KMS-11 (cell line): ENCODE data around the gene TTC27.

Source experiments
- H2AFZ ChIP-seq: fragments of 200-600 bp; sonication (generic); 2 replicates; pipeline ENCODE4 v1.6.1; 2016; ENCODE audit warnings: antibody characterized with exemption, mixed run types, low read depth
- H3K27ac ChIP-seq: fragments of 200-600 bp; sonication (generic); 2 replicates; pipeline ENCODE4 v1.6.1; 2016; ENCODE audit warnings: mild to moderate bottlenecking, mixed run types
- H3K27me3 ChIP-seq: fragments of 200-600 bp; sonication (generic); 2 replicates; pipeline ENCODE4 v1.6.1; 2017; ENCODE audit warnings: mild to moderate bottlenecking, low read depth, mixed run types, moderate library complexity; ENCODE audit not compliant: insufficient read depth
- H3K36me3 ChIP-seq: fragments of 200-600 bp; sonication (generic); 2 replicates; pipeline ENCODE4 v1.6.1; 2017; ENCODE audit warnings: mild to moderate bottlenecking, mixed run types; ENCODE audit not compliant: insufficient read depth
- H3K4me1 ChIP-seq: fragments of 200-600 bp; sonication (generic); 2 replicates; pipeline ENCODE4 v1.6.1; 2016; ENCODE audit warnings: mild to moderate bottlenecking, low read depth, mixed run types; ENCODE audit not compliant: poor library complexity, severe bottlenecking
- H3K4me2 ChIP-seq: fragments of 200-600 bp; sonication (generic); 2 replicates; pipeline ENCODE4 v1.7.0; 2016; ENCODE audit warnings: mild to moderate bottlenecking, mixed run types
- H3K4me3 ChIP-seq: fragments of 200-600 bp; sonication (generic); IDR thresholded peaks from 2 replicates; pipeline ENCODE4 v1.6.1; 2017; ENCODE audit warnings: low read depth, low read length, mixed read lengths; ENCODE audit not compliant: insufficient read depth
- H3K79me2 ChIP-seq: fragments of 200-600 bp; sonication (generic); 2 replicates; pipeline ENCODE4 v1.6.1; 2016; ENCODE audit warnings: low read depth, mixed run types; ENCODE audit not compliant: insufficient read depth
- H3K9ac ChIP-seq: fragments of 200-600 bp; sonication (generic); 2 replicates; pipeline ENCODE4 v1.6.1; 2016; ENCODE audit warnings: mild to moderate bottlenecking, mixed run types
- H4K20me1 ChIP-seq: fragments of 200-600 bp; sonication (generic); 2 replicates; pipeline ENCODE4 v1.6.1; 2016; ENCODE audit warnings: mild to moderate bottlenecking, mixed run types; ENCODE audit not compliant: insufficient read depth
- CTCF ChIP-seq: fragments of 200-600 bp; sonication (generic); conservative IDR thresholded peaks from 2 replicates; pipeline ENCODE4 v1.6.1; 2017; ENCODE audit warnings: low read depth, mild to moderate bottlenecking, antibody characterized with exemption, low read length, moderate library complexity, mixed read lengths

Gene TTC27

GRCh38 chr2:32668254-32668653, 40.4 kb downstream of the TTC27 start:
- Histone ChIP-seq H3K4me2 (no peak overlapping the region), H3K27ac (no peak overlapping the region), H3K9ac (no peak overlapping the region), H4K20me1 (no peaks in the 10 kb centered on the region), H2AFZ (no peak overlapping the region), H3K79me2 (no peaks in the 10 kb centered on the region), H3K36me3 (no peaks in the 10 kb centered on the region), H3K4me1 (no peaks in the 10 kb centered on the region), H3K27me3 (no peaks in the 10 kb centered on the region), H3K4me3 (no peak overlapping the region)
- no peak for TF ChIP-seq CTCF

- no peak overlapping the region for H3K9ac ChIP-seq
- no peak for TF ChIP-seq CTCF
- no peaks in the 10 kb centered on the region for H4K20me1 ChIP-seq
- no peak overlapping the region for H3K27ac ChIP-seq
- H3K4me2 ChIP-seq, result no peak overlapping the region
- H3K36me3 ChIP-seq, result no peaks in the 10 kb centered on the region; the same call in 1 of the 2 replicates
- H3K27me3 ChIP-seq, result no peaks in the 10 kb centered on the region
- no peaks in the 10 kb centered on the region for H3K4me1 ChIP-seq
- no peak overlapping the region for H2AFZ ChIP-seq
- H3K4me3 ChIP-seq, result no peak overlapping the region
- no peaks in the 10 kb centered on the region for H3K79me2 ChIP-seq
Measured at GRCh38 chr2:32671885-32672533, 44.2 kb downstream of the TTC27 start.

GRCh38 chr2:32678825-32679224, 51.0 kb downstream of the TTC27 start:
- H3K79me2 ChIP-seq, result no peaks in the 10 kb centered on the region
- no peaks in the 10 kb centered on the region for H3K27me3 ChIP-seq
- no peaks in the 10 kb centered on the region for H3K36me3 ChIP-seq
- H3K27ac ChIP-seq, result no peak overlapping the region
- H2AFZ ChIP-seq, result no peak overlapping the region
- H4K20me1 ChIP-seq, result no peaks in the 10 kb centered on the region
- H3K4me3 ChIP-seq, result no peak overlapping the region
- no peak overlapping the region for H3K4me2 ChIP-seq
- TF ChIP-seq CTCF, result no peak
- no peaks in the 10 kb centered on the region for H3K4me1 ChIP-seq
- no peak overlapping the region for H3K9ac ChIP-seq

- no peak overlapping the region for H3K4me3 ChIP-seq
- no peak overlapping the region for H3K27ac ChIP-seq
- H2AFZ ChIP-seq, result no peak overlapping the region
- H3K36me3 ChIP-seq, result no peaks in the 10 kb centered on the region
- H4K20me1 ChIP-seq, result no peaks in the 10 kb centered on the region
- no peak for TF ChIP-seq CTCF
- no peak overlapping the region for H3K9ac ChIP-seq
- no peaks in the 10 kb centered on the region for H3K4me1 ChIP-seq
- no peaks in the 10 kb centered on the region for H3K79me2 ChIP-seq
- no peaks in the 10 kb centered on the region for H3K27me3 ChIP-seq
- H3K4me2 ChIP-seq, result no peak overlapping the region
Measured at GRCh38 chr2:32680942-32681341, 53.1 kb downstream of the TTC27 start.
